GM20000 (cell line): Measurements from ENCODE around the gene PRH2.

Source experiments
- DNase-seq: peaks from one replicate; pipeline ENCODE4 v3.0.0; 2012; ENCODE audit warnings: low spot score
- TF ChIP-seq, protein P1 (sequence below): IDR thresholded peaks from 2 replicates; pipeline ENCODE4 v1.5.1; 2012; ENCODE audit warnings: mild to moderate bottlenecking, control low read depth; ENCODE audit errors: extremely low read depth, missing control alignments

Gene PRH2

DNA sequence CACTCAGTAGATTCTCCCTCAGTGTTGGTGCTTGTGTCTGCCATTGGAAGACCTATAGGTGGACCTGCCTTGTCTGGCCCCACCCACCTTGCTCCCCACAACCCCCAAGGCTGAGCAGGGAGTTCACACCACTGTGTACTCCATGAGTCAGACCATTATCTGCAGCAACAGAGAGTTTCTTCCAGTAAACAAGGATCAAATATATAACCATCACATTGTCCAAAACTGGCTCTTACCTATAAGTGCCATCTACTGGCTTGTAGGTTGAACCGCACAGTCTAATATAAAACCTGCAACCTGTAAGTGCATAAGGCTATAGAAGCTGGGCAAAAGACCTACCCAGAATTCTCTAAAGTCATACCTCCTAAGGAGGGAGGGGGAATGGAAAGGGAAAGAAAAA is 27.6 kb upstream of the PRH2 start:
- DNase-seq = no peak
- TF ChIP-seq, protein P1, sequence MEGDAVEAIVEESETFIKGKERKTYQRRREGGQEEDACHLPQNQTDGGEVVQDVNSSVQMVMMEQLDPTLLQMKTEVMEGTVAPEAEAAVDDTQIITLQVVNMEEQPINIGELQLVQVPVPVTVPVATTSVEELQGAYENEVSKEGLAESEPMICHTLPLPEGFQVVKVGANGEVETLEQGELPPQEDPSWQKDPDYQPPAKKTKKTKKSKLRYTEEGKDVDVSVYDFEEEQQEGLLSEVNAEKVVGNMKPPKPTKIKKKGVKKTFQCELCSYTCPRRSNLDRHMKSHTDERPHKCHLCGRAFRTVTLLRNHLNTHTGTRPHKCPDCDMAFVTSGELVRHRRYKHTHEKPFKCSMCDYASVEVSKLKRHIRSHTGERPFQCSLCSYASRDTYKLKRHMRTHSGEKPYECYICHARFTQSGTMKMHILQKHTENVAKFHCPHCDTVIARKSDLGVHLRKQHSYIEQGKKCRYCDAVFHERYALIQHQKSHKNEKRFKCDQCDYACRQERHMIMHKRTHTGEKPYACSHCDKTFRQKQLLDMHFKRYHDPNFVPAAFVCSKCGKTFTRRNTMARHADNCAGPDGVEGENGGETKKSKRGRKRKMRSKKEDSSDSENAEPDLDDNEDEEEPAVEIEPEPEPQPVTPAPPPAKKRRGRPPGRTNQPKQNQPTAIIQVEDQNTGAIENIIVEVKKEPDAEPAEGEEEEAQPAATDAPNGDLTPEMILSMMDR = no peak

DNA sequence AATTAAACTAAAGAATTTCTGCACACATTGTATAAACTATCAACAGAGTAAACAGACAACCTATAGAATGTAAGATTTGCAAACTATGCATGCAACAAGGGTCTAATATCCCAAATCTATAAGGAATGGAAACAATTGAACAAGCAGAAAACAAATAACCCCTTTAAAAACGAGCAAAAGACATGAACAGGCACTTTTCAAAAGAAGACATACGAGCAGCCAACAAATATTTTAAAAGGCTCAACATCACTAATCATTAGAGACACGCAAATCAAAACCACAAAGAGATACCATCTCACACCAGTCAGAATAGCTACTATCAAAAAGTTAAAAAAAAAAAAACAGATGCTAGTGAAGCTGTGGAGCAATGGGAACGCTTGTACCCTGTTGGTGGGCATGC is 24.4 kb upstream of the PRH2 start:
- TF ChIP-seq, protein P1 = no peak
- DNase-seq = no peak

- DNase-seq = no peak
- TF ChIP-seq, protein P1 = no peak
Observed at GRCh38 chr12:10909462-10909861, 19.6 kb upstream of the PRH2 start, which contains the start of gene TAS2R13. TAS2R13 (minus strand) TSS chr12:10909562; CDS start chr12:10909298, 264 bp downstream.

DNA sequence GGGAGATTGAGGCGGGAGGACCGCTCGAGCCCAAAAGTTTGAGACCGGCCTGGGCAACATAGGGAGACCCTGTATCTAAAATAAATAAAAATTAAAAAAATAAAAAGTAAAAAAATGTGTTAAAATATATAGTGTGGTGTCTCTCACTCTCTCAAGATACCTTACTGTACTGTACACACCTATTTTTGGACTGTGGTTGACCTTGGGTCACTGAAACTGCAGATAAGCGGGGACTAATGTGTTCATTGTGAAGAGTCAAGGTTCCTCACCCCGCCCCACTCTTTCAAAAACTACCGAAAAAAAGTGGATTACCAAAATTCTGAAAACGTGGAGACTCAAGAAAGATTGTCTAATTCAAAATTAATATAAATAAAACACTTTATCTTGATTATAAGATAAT is 18.7 kb upstream of the PRH2 start:
- TF ChIP-seq, protein P1 = no peak
- no peak for DNase-seq

GRCh38 chr12:10919809-10920208 is 9.2 kb upstream of the PRH2 start:
- TF ChIP-seq, protein P1 = no peak
- DNase-seq = no peak

- no peak for DNase-seq
- TF ChIP-seq, protein P1 = no peak
Observed at GRCh38 chr12:10926269-10926668, 2.8 kb upstream of the PRH2 start.

DNA sequence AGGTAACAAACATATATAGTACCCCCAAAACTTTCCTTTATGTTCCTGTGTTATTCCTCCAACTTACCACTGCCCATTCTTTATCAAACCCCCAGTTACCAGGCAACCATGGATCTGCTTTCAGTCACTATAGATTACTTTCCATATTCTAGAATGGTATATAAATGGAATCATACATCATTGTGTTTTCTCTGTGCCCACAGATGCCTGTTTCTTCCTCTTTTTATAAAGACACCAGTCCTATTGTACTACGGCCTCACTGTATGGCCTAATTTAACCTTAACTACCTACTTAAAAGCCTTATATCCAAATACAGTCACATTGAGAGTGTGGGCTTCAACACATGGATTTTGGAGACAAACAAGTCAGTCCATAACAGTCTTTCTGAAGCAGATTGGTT is 7.5 kb downstream of the PRH2 start:
- TF ChIP-seq, protein P1 = no peak
- DNase-seq = no peak
